H1 (cell line): ENCODE measurements around the gene ZFAND6. TPM values are rescaled to one million over a fixed set of nuclear protein-coding genes. Genes with fewer than 3 reads are reported as not detected.

Experiments
- CTCF ChIA-PET: fragments of 300-600 bp; sonication (Branson Sonifier 250); formaldehyde crosslinking; loops from one replicate; lab custom pipeline; 2021; ENCODE audit not compliant: partially characterized antibody; lab: Charles Lee
- POLR2A ChIA-PET: fragments of 300-600 bp; sonication (Branson Sonifier 250); formaldehyde crosslinking; loops from one replicate; lab custom pipeline; 2021; ENCODE audit warnings: inconsistent platforms; ENCODE audit not compliant: partially characterized antibody; lab: Charles Lee
- DNase-seq, 2 experiments: peaks; one replicate each; pipeline versions ENCODE4 v3.0.0 to v3.0.0-alpha.2; 2010 to 2022; ENCODE audit warnings: low spot score in 2 of 2, low read depth in 1 of 2, mixed read lengths in 1 of 2
- FAIRE-seq: peaks from 2 replicates; lab custom pipeline; 2011; peaks lifted over from hg19 to GRCh38; lab: Jason Lieb, UNC
- H2AFZ ChIP-seq: 2 replicates; pipeline ENCODE4 v1.8.1; 2012; ENCODE audit warnings: low read length, inconsistent platforms
- H2AK5ac ChIP-seq: 2 replicates; pipeline ENCODE4 v1.6.1; 2013; ENCODE audit warnings: low read depth, low read length
- H2BK120ac ChIP-seq: replicated peaks from 2 replicates; pipeline ENCODE3; 2013; ENCODE audit warnings: low read depth, low read length, inconsistent platforms
- H2BK12ac ChIP-seq: 2 replicates; pipeline ENCODE4 v1.6.1; 2013; ENCODE audit warnings: low read depth, low read length
- H2BK15ac ChIP-seq: 2 replicates; pipeline ENCODE4 v1.6.1; 2013; ENCODE audit warnings: low read length
- H2BK20ac ChIP-seq: 2 replicates; pipeline ENCODE4 v1.6.1; 2013; ENCODE audit warnings: low read length
- H2BK5ac ChIP-seq: 2 replicates; pipeline ENCODE4 v1.6.1; 2013; ENCODE audit warnings: low read depth, low read length
- H3K14ac ChIP-seq: 2 replicates; pipeline ENCODE4 v1.6.1; 2013; ENCODE audit warnings: inconsistent platforms; ENCODE audit not compliant: insufficient read length
- H3K18ac ChIP-seq: 2 replicates; pipeline ENCODE4 v1.6.1; 2013; ENCODE audit warnings: low read length; ENCODE audit errors: extremely low read depth
- H3K23ac ChIP-seq: 2 replicates; pipeline ENCODE4 v1.6.1; 2013; ENCODE audit warnings: inconsistent platforms; ENCODE audit not compliant: insufficient read length
- H3K23me2 ChIP-seq: 2 replicates; pipeline ENCODE4 v1.6.1; 2013; ENCODE audit warnings: low read depth, low read length
- H3K27ac ChIP-seq: 2 replicates; pipeline ENCODE4 v1.6.1; 2011; ENCODE audit warnings: low read depth, low read length, inconsistent platforms
- H3K27me3 ChIP-seq, 4 experiments: replicated peaks in 1 of 4; 1 replicate in 1 of 4; 2 replicates in 3 of 4; pipeline versions ENCODE4 v1.6.1 to v1.8.1; 2011 to 2013; ENCODE audit warnings: low read length in 3 of 4, mild to moderate bottlenecking in 3 of 4, inconsistent platforms in 2 of 4, mixed read lengths in 2 of 4, moderate library complexity in 1 of 4; ENCODE audit not compliant: control insufficient read depth in 3 of 4, insufficient read depth in 3 of 4; ENCODE audit errors: extremely low read depth in 1 of 4
- H3K36me3 ChIP-seq, 4 experiments: 2 replicates each; pipeline versions ENCODE4 v1.6.1 to v1.8.1; 2011 to 2013; ENCODE audit warnings: mild to moderate bottlenecking in 4 of 4, low read length in 3 of 4, moderate library complexity in 2 of 4, control low read depth in 1 of 4, inconsistent platforms in 1 of 4; ENCODE audit not compliant: insufficient read depth in 4 of 4, control insufficient read depth in 2 of 4
- H3K4ac ChIP-seq: replicated peaks from 2 replicates; pipeline ENCODE3; 2013; ENCODE audit warnings: low read length, low read depth, mixed read lengths, inconsistent platforms; ENCODE audit not compliant: insufficient read length
- H3K4me1 ChIP-seq, 4 experiments: replicated peaks in 1 of 4; 1 replicate in 1 of 4; 2 replicates in 3 of 4; pipeline versions ENCODE4 v1.6.1 to v1.8.1; 2011 to 2013; ENCODE audit warnings: low read length in 3 of 4, inconsistent platforms in 2 of 4, mixed read lengths in 1 of 4; ENCODE audit not compliant: insufficient read depth in 4 of 4, control insufficient read depth in 3 of 4
- H3K4me2 ChIP-seq, 2 experiments: 2 replicates each; pipeline versions ENCODE4 v1.6.1 to v1.8.1; 2011 to 2013; ENCODE audit warnings: low read depth in 2 of 2, low read length in 2 of 2, control low read depth in 1 of 2, inconsistent platforms in 1 of 2, mild to moderate bottlenecking in 1 of 2; ENCODE audit not compliant: insufficient read depth in 1 of 2
- H3K4me3 ChIP-seq, 4 experiments: fragments of 200-600, 300-600 bp in 1 of 4; sonication (generic), shearing (Covaris generic), sonication (Bioruptor Twin) in 1 of 4; 2 replicates each; pipeline versions ENCODE4 v1.5.1 to v1.8.1; 2011 to 2016; ENCODE audit warnings: low read length in 4 of 4, low read depth in 3 of 4, control low read depth in 2 of 4, inconsistent platforms in 2 of 4, mild to moderate bottlenecking in 2 of 4, mixed read lengths in 1 of 4, moderate library complexity in 1 of 4; ENCODE audit not compliant: insufficient read depth in 2 of 4; ENCODE audit errors: extremely low read depth in 1 of 4
- H3K56ac ChIP-seq: replicated peaks from 2 replicates; pipeline ENCODE3; 2013; ENCODE audit warnings: low read depth, mild to moderate bottlenecking, mixed read lengths, low read length, inconsistent platforms; ENCODE audit not compliant: insufficient read length
- H3K79me1 ChIP-seq: 2 replicates; pipeline ENCODE4 v1.6.1; 2013; ENCODE audit warnings: low read depth, low read length, control low read depth
- H3K79me2 ChIP-seq, 2 experiments: 2 replicates each; pipeline versions ENCODE4 v1.6.1 to v1.8.1; 2012 to 2013; ENCODE audit warnings: low read length in 2 of 2, mild to moderate bottlenecking in 2 of 2, inconsistent platforms in 1 of 2; ENCODE audit not compliant: insufficient read depth in 2 of 2, control insufficient read depth in 1 of 2
- H3K9ac ChIP-seq, 4 experiments: replicated peaks in 1 of 4; 1 replicate in 1 of 4; 2 replicates in 3 of 4; pipeline versions ENCODE4 v1.6.1 to v1.8.1; 2011 to 2013; ENCODE audit warnings: low read depth in 3 of 4, low read length in 3 of 4, control low read depth in 2 of 4, mild to moderate bottlenecking in 2 of 4, moderate library complexity in 2 of 4, inconsistent platforms in 1 of 4; ENCODE audit errors: extremely low read depth in 1 of 4
- H3K9me3 ChIP-seq, 2 experiments: 2 replicates each; pipeline versions ENCODE4 v1.6.1 to v1.8.1; 2012 to 2013; ENCODE audit warnings: mild to moderate bottlenecking in 2 of 2, moderate library complexity in 2 of 2, control low read depth in 1 of 2, inconsistent platforms in 1 of 2, low read depth in 1 of 2, low read length in 1 of 2, mixed read lengths in 1 of 2; ENCODE audit not compliant: insufficient read depth in 2 of 2
- H4K20me1 ChIP-seq, 2 experiments: replicated peaks in 1 of 2; 2 replicates each; pipeline versions ENCODE3 to v1.8.1; 2011 to 2013; ENCODE audit warnings: inconsistent platforms in 2 of 2, low read length in 2 of 2, mild to moderate bottlenecking in 1 of 2; ENCODE audit not compliant: insufficient read depth in 2 of 2, control insufficient read depth in 1 of 2
- H4K5ac ChIP-seq: 2 replicates; pipeline ENCODE4 v1.6.1; 2013; ENCODE audit warnings: low read length, low read depth, mixed read lengths, inconsistent platforms; ENCODE audit not compliant: insufficient read length
- H4K8ac ChIP-seq: 2 replicates; pipeline ENCODE4 v1.8.0; 2013; ENCODE audit warnings: mild to moderate bottlenecking, moderate library complexity, low read length, inconsistent platforms; ENCODE audit not compliant: insufficient read depth; ENCODE audit errors: extremely low read depth
- H4K91ac ChIP-seq: replicated peaks from 2 replicates; pipeline ENCODE3; 2013; ENCODE audit warnings: low read length, mixed read lengths, inconsistent platforms; ENCODE audit not compliant: insufficient read length
- NANOG ChIP-seq: IDR thresholded peaks from 2 replicates; pipeline ENCODE4 v1.6.1; 2011; ENCODE audit warnings: low read length, low read depth, mild to moderate bottlenecking, inconsistent platforms; ENCODE audit not compliant: insufficient read depth, poor library complexity, severe bottlenecking
- POLR2AphosphoS5 ChIP-seq: IDR thresholded peaks from 2 replicates; pipeline ENCODE4 v1.6.1; 2011; ENCODE audit warnings: low read depth, low read length
- TEAD4 ChIP-seq: IDR thresholded peaks from 2 replicates; pipeline ENCODE4 v1.6.1; 2012; ENCODE audit warnings: low read depth, low read length, inconsistent platforms, mixed read lengths
- polyA plus RNA-seq, 7 experiments: library from polyadenylated mRNA; depleted of rRNA in 3 of 7; stranded (reverse) in 5 of 7; unstranded in 2 of 7; fragments of >200 nt in 5 of 7; fragments of 200-250 nt in 2 of 7; gene quantifications; 1 replicate in 5 of 7; 2 replicates in 1 of 7; 4 replicates in 1 of 7; pipeline versions ENCODE4 v1.2.1 to v1.2.3, GENCODE V29; 2011 to 2013; ENCODE audit warnings: missing spikeins in 2 of 7, mixed read lengths in 2 of 7
- total RNA-seq: library from RNA; stranded (reverse); fragmentation: NEBNext Ultra II Directional; extraction: Animal tissue kit (Norgen Biotek cat#: 25700); gene quantifications from 2 replicates; pipeline ENCODE4 v1.2.1, GENCODE V29; 2021

The ZFAND6 gene
- total and polyA plus RNA-seq, 2 of the 8 experiments (the other 6 are each of a cell fraction or from before 2014, with no cell fraction given) = 136 to 237 TPM

DNA sequence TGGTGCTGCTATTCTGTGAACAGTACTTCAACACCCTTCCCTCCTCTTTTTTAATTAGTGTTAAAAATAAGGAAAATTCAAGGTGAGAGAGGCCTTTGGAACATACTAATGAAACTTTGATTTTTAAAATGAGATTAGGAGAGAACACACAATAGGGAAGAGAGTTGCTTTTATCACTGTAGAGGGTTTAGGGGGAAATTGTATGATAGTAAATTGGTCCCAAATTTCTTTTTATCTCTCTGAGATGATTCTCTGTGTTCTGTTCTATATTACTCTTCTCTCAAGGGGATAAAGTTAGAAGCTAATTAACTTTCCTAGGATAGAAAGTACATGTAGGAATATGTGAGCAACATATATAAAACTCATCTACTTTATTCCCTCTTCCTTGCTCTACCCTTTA lies 40.8 kb downstream of the ZFAND6 start:
- FAIRE-seq (no peak), DNase-seq (no peak)
- Histone ChIP-seq H3K56ac (no peak overlapping the region), H2BK20ac (no peak overlapping the region), H3K4me1 (no peaks in the 10 kb centered on the region; a peak in 1 of 7 replicates), H4K20me1 (peaks cover 2 to 3% of the 10 kb centered on the region in 2 experiments), H3K79me2 (peaks cover 0 to 95% of the 10 kb centered on the region in 2 experiments; a peak in 3 of 4 replicates), H4K91ac (no peak overlapping the region), H3K79me1 (no peaks in the 10 kb centered on the region; the same call in 1 of the 2 replicates), H3K23me2 (no peaks in the 10 kb centered on the region; the same call in 1 of the 2 replicates), H3K23ac (no peak overlapping the region), H2BK5ac (no peak overlapping the region), H2BK120ac (no peak overlapping the region), H3K18ac (no peak overlapping the region), H3K4me2 (no peak overlapping the region), H3K9me3 (no peaks in the 10 kb centered on the region), H2AFZ (no peak overlapping the region), H2AK5ac (no peak overlapping the region), H3K9ac (no peak overlapping the region), H3K4ac (no peak overlapping the region), H3K27me3 (no peaks in the 10 kb centered on the region), H2BK15ac (no peak overlapping the region), H4K8ac (no peak overlapping the region), H4K5ac (no peak overlapping the region), H2BK12ac (no peak overlapping the region), H3K4me3 (no peak overlapping the region), H3K36me3 (no peaks in the 10 kb centered on the region; a peak in 1 of 8 replicates), H3K27ac (no peak overlapping the region), H3K14ac (no peak overlapping the region)
- ChIA-PET POLR2A (interaction anchor here (1.3 kb wide), 1 partner anchor 16 kb away, joined by 3 read pairs; no protein-coding TSS in a partner anchor), CTCF (interaction anchor here (0.6 to 1.7 kb wide), 3 partner anchors 10 to 90 kb away, joined by 3 to 6 read pairs (median 3); no protein-coding TSS in a partner anchor)
- TF ChIP-seq NANOG = no peak
- no peak for TF ChIP-seq TEAD4
- no peak for TF ChIP-seq POLR2AphosphoS5
